SK-N-SH treated with all-trans-retinoic acid at 6 μM for 48 hours (cell line): ENCODE measurements around the gene MAST1.

Experiments
- ATAC-seq: fragments of 200-7000 bp; cut with Tn5 transposase; 3 replicates; pipeline ENCODE4 v1.9.1; 2020; ENCODE audit warnings: mild to moderate bottlenecking, moderate library complexity
- ARNTL ChIP-seq: fragments of 450-650 bp; formaldehyde crosslinking; IDR thresholded peaks from 2 replicates; pipeline ENCODE4 v1.5.0; 2020; ENCODE audit warnings: low read depth, mild to moderate bottlenecking, moderate library complexity, borderline replicate concordance
- BACH2 ChIP-seq: fragments of 250-450 bp; sonication (Bioruptor Pico); IDR thresholded peaks from 2 replicates; pipeline ENCODE4 v1.9.0; 2021; ENCODE audit warnings: mild to moderate bottlenecking, borderline replicate concordance
- CREB5 ChIP-seq: fragments of 250-450 bp; sonication (Bioruptor Pico); IDR thresholded peaks from 2 replicates; pipeline ENCODE4 v1.5.1; 2020; ENCODE audit warnings: low read depth, mild to moderate bottlenecking, moderate library complexity
- CSDC2 ChIP-seq: fragments of 250-450 bp; sonication (Bioruptor Pico); IDR thresholded peaks from 2 replicates; pipeline ENCODE4 v1.5.0; 2020; ENCODE audit warnings: mild to moderate bottlenecking, moderate library complexity
- CSRNP3 ChIP-seq: fragments of 250-450 bp; sonication (Bioruptor Pico); IDR thresholded peaks from 2 replicates; pipeline ENCODE4 v1.5.1; 2021; ENCODE audit warnings: mild to moderate bottlenecking, moderate library complexity
- ESRRG ChIP-seq: fragments of 250-450 bp; sonication (Bioruptor Pico); IDR thresholded peaks from 2 replicates; pipeline ENCODE4 v1.6.1; 2021; ENCODE audit warnings: mild to moderate bottlenecking
- GLIS3 ChIP-seq: fragments of 250-450 bp; sonication (Bioruptor Pico); IDR thresholded peaks from 2 replicates; pipeline ENCODE4 v1.5.0; 2020; ENCODE audit warnings: mild to moderate bottlenecking, moderate library complexity
- ISL1 ChIP-seq: fragments of 250-450 bp; sonication (Bioruptor Pico); IDR thresholded peaks from 2 replicates; pipeline ENCODE4 v2.1.2; 2022; ENCODE audit warnings: mild to moderate bottlenecking, moderate library complexity
- OSR1 ChIP-seq: fragments of 250-450 bp; sonication (Bioruptor Pico); IDR thresholded peaks from 2 replicates; pipeline ENCODE4 v1.8.0; 2022; ENCODE audit warnings: moderate library complexity, mild to moderate bottlenecking, inconsistent platforms
- PATZ1 ChIP-seq: fragments of 250-450 bp; sonication (Bioruptor Pico); IDR thresholded peaks from 2 replicates; pipeline ENCODE4 v1.8.0; 2020; ENCODE audit warnings: mild to moderate bottlenecking, moderate library complexity, borderline replicate concordance
- POU6F1 ChIP-seq: fragments of 250-450 bp; sonication (Bioruptor Pico); IDR thresholded peaks from 2 replicates; pipeline ENCODE4 v1.8.0; 2021; ENCODE audit warnings: low read depth, mild to moderate bottlenecking, moderate library complexity, borderline replicate concordance
- PPARA ChIP-seq: fragments of 250-450 bp; sonication (Bioruptor Pico); IDR thresholded peaks from 2 replicates; pipeline ENCODE4 v1.5.0; 2020; ENCODE audit warnings: mild to moderate bottlenecking, borderline replicate concordance
- RARB ChIP-seq: fragments of 250-450 bp; sonication (Bioruptor Pico); IDR thresholded peaks from 2 replicates; pipeline ENCODE4 v1.8.0; 2021; ENCODE audit warnings: mild to moderate bottlenecking, moderate library complexity
- SNAI2 ChIP-seq: fragments of 250-450 bp; sonication (Bioruptor Pico); IDR thresholded peaks from 2 replicates; pipeline ENCODE4 v1.5.0; 2020; ENCODE audit warnings: mild to moderate bottlenecking, moderate library complexity
- TCF4 ChIP-seq: fragments of 250-450 bp; sonication (Bioruptor Pico); IDR thresholded peaks from 2 replicates; pipeline ENCODE4 v1.8.0; 2021; ENCODE audit warnings: mild to moderate bottlenecking, moderate library complexity, borderline replicate concordance
- TOX ChIP-seq: fragments of 250-450 bp; sonication (Bioruptor Pico); IDR thresholded peaks from 2 replicates; pipeline ENCODE4 v1.8.0; 2021; ENCODE audit warnings: mild to moderate bottlenecking, moderate library complexity, borderline replicate concordance
- TSHZ2 ChIP-seq: fragments of 250-450 bp; sonication (Bioruptor Pico); IDR thresholded peaks from 2 replicates; pipeline ENCODE4 v1.5.0; 2020; ENCODE audit warnings: mild to moderate bottlenecking, moderate library complexity
- ZC3H10 ChIP-seq: fragments of 250-450 bp; sonication (Bioruptor Pico); IDR thresholded peaks from 2 replicates; pipeline ENCODE4 v1.5.1; 2021; ENCODE audit warnings: mild to moderate bottlenecking, moderate library complexity
- ZFP3 ChIP-seq: fragments of 250-450 bp; sonication (Bioruptor Pico); IDR thresholded peaks from 2 replicates; pipeline ENCODE4 v1.5.0; 2020; ENCODE audit warnings: mild to moderate bottlenecking, moderate library complexity
- ZNF565 ChIP-seq: fragments of 450-650 bp; formaldehyde crosslinking; conservative IDR thresholded peaks from 2 replicates; pipeline ENCODE4 v1.5.0; 2020; ENCODE audit warnings: low read depth, mild to moderate bottlenecking, moderate library complexity
- ZNF70 ChIP-seq: fragments of 450-650 bp; formaldehyde crosslinking; IDR thresholded peaks from 2 replicates; pipeline ENCODE4 v1.5.0; 2020; ENCODE audit warnings: mild to moderate bottlenecking, moderate library complexity
- ZNF8 ChIP-seq: fragments of 450-650 bp; formaldehyde crosslinking; IDR thresholded peaks from 2 replicates; pipeline ENCODE4 v1.5.0; 2020; ENCODE audit warnings: mild to moderate bottlenecking, moderate library complexity

MAST1 gene

GRCh38 chr19:12792051-12792852, 46.1 kb upstream of the MAST1 start:
- ATAC-seq, result no peak
- no peak for TF ChIP-seq ZNF565 (CRISPR knock-in tag)
- no peak for TF ChIP-seq ISL1 (CRISPR knock-in tag)
- no peak for TF ChIP-seq BACH2 (CRISPR knock-in tag)
- TF ChIP-seq SNAI2 (CRISPR knock-in tag), result no peak
- TF ChIP-seq ZNF8 (CRISPR knock-in tag), result no peak
- TF ChIP-seq POU6F1 (CRISPR knock-in tag), result no peak

GRCh38 chr19:12792853-12793289, 45.4 kb upstream of the MAST1 start:
- ATAC-seq, result no peak
- peak; percentile 46; the same call in 1 of the 2 replicates for TF ChIP-seq GLIS3 (CRISPR knock-in tag)
- no peak for TF ChIP-seq ZFP3 (CRISPR knock-in tag)
- TF ChIP-seq ZNF70, result no peak
- no peak for TF ChIP-seq OSR1
- no peak for TF ChIP-seq TCF4 (CRISPR knock-in tag)
- TF ChIP-seq ISL1 (CRISPR knock-in tag), result no peak
- no peak for TF ChIP-seq ZNF8 (CRISPR knock-in tag)
- TF ChIP-seq CSRNP3 (CRISPR knock-in tag), result no peak

GRCh38 chr19:12793290-12794195, 44.8 kb upstream of the MAST1 start:
- ATAC-seq, result peak; percentile 41
- TF ChIP-seq TOX (CRISPR knock-in tag) (peak; percentile 66), CREB5 (CRISPR knock-in tag) (no peak), ZC3H10 (CRISPR knock-in tag) (peak; percentile 92), CSDC2 (CRISPR knock-in tag) (peak; percentile 83), TCF4 (CRISPR knock-in tag) (0 out of 2 replicates have a peak, but pooled peaks have one; percentile 13), PPARA (CRISPR knock-in tag) (no peak), GLIS3 (CRISPR knock-in tag) (peak; percentile 88; the same call in 1 of the 2 replicates), POU6F1 (CRISPR knock-in tag) (peak; percentile 69), ZNF70 (no peak; the same call in none of the 2 replicates), RARB (CRISPR knock-in tag) (peak; percentile 82), ZNF565 (CRISPR knock-in tag) (peak; percentile 11; the same call in 1 of the 2 replicates), ARNTL (CRISPR knock-in tag) (0 out of 2 replicates have a peak, but pooled peaks have one; percentile 6), PATZ1 (CRISPR knock-in tag) (peak; percentile 89), ISL1 (CRISPR knock-in tag) (no peak), OSR1 (no peak), TSHZ2 (peak; percentile 54), SNAI2 (CRISPR knock-in tag) (peak; percentile 72; the same call in 1 of the 2 replicates), ZNF8 (CRISPR knock-in tag) (no peak), ZFP3 (CRISPR knock-in tag) (peak; percentile 68; the same call in 1 of the 2 replicates), ESRRG (CRISPR knock-in tag) (peak; percentile 94)
